ENCODE data around the gene EIF4E.
A peak's percentile ranks its signal among the peaks of the same experiment; 100 is the strongest.
"Not testable (repeated sequence)": the region's sequence is repeated elsewhere in the genome, so short reads cannot be mapped to it uniquely, and the experiment has no call there.

The EIF4E gene

DNA sequence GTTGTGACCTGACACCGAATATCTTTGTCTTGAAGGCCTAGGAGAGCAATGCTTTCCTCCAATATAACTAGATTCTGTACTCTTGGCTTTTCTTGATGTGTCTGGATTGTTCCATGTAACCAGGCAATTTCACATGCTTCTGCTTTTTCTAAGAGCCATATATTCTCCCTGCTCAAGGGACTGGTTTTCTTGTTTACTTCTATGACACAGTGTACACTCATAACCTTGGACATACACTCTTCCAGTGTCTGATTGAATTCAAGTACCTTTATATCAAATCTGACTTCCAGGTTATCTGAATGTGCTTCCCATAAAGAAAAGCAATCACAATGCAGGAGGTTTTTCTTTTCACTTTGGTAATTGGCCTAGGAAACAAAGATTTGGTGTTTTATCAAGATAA, 17.4 kb upstream of the EIF4E start:
- H3K27ac ChIP-seq = no peak overlapping the region
- TF ChIP-seq, protein P1, sequence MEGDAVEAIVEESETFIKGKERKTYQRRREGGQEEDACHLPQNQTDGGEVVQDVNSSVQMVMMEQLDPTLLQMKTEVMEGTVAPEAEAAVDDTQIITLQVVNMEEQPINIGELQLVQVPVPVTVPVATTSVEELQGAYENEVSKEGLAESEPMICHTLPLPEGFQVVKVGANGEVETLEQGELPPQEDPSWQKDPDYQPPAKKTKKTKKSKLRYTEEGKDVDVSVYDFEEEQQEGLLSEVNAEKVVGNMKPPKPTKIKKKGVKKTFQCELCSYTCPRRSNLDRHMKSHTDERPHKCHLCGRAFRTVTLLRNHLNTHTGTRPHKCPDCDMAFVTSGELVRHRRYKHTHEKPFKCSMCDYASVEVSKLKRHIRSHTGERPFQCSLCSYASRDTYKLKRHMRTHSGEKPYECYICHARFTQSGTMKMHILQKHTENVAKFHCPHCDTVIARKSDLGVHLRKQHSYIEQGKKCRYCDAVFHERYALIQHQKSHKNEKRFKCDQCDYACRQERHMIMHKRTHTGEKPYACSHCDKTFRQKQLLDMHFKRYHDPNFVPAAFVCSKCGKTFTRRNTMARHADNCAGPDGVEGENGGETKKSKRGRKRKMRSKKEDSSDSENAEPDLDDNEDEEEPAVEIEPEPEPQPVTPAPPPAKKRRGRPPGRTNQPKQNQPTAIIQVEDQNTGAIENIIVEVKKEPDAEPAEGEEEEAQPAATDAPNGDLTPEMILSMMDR (conservative IDR thresholded peaks at IDR 0.05) = no peak

DNA sequence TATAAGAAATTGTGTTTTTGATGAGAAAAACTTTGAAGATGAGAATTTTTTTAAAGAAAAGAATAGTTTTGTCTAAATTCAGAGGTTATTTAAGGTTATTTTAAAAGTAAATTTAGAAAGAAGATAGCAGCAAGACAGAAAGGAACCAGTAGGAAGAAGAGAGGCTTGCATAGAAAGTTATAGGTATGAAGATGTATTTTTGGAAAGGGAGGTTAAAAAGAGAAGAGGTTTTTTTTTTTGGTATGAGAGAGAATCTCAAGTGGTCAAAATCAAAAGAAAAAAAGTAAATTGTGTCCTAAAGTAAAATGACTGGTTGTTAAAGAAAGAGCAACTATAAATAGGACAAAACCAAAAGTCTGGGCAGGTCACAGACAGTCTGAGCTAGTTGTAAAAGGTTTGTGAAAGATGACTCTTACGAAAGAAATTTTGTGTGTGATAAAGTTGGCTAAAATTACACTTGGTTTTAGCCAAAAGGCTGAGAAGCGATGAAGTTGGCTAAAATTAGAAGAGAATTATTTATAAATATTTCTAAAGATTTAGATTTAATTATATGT, 16.4 kb upstream of the EIF4E start:
- H3K27ac ChIP-seq = no peak overlapping the region
- TF ChIP-seq, protein P1 (conservative IDR thresholded peaks at IDR 0.05) = no peak

DNA sequence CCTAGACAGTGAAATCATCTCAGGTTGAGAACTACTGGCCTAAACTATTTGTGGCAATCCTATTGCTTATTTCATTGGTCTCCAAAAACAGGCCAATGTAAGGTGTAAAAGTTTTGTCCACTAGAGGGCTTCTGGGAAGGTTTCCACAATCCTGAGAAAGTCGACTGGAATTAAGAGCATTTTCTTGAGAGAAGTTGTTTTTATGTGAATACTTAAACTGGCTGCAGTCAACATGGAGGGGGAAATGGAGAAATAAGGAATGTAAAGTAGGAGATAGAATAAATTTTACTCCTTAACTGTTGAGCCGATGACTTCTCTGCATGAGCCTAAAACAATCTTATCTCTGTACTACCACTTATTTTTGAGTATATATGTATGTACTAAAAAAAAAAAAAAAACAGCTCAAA, 11.0 kb upstream of the EIF4E start:
- TF ChIP-seq, protein P1 (conservative IDR thresholded peaks at IDR 0.05) = peak; percentile 83
- no peak overlapping the region for H3K27ac ChIP-seq

DNA sequence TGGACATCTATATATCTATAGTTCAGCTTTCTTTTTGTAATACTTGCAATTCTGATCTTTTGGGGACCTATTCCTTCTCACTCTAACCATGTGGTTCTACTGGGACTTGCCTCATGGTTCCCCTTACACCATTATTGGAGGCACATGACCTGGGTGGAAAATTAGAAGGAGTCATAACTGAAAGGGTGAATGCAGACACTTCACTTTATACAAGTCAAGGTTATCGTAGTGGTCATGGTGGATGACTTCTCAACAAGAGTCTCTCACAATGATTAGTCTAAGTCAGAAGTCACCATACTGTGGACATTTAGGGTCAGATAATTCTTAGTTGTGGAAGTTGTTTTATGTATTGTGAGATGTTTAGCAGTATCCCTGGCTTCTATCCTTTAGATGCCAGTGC, 10.5 kb upstream of the EIF4E start:
- TF ChIP-seq, protein P1 (conservative IDR thresholded peaks at IDR 0.05) = no peak
- H3K27ac ChIP-seq = no peak overlapping the region

DNA sequence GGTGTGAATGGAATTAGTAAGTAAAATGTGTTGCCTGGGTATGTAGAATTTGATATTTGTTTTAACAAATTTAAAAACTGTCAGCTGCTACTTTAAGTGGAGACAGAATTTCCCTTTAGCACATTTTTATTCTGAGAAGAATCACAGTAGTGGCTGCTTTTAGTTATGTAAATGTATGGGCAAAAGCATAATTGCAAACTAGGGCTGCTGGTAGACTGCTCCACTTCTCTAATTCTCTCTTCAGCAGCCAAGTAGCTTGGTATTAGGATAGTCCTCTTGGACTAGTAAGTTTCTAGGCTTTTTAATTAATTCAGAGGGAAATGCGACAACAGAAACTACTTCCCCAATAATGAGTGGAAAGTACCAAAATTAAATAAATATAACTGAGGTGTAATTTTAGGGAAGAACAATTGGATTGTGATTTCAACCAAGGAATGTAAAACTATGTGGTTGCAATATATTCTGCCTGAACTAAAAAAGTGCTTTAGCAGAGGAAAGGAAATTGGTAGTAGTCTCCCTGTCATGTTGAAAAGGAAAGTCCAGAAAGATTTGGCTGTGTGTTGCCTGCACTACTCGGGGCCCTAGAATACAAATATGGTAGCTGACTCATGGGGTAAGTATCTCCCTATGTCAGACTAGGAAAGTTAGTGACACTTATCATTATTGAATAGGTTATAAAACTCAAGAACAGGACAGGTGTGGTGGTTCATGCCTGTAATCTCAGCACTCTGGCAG, 9.2 kb upstream of the EIF4E start:
- TF ChIP-seq, protein P1 (conservative IDR thresholded peaks at IDR 0.05) = no peak
- no peak overlapping the region for H3K27ac ChIP-seq

DNA sequence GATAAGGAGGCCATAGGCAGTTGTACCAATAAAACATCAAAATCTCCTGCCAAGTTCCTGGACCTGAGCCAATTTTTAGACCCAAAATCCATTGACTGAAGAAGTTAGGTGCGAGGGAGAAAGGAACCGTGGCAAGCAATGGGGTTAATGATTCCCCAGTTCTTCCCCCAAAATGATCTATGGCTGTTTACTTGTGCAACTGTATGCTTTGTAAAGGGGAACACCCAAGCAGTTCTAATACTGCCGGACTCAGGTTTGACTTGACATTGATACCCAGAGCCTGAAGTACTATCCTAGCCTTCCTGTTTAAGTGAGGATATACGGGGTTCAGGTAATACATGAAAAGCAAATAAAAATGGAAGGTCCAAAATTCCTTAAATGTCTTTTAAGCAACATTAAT, 6.7 kb upstream of the EIF4E start:
- TF ChIP-seq, protein P1 (conservative IDR thresholded peaks at IDR 0.05) = no peak
- no peak overlapping the region for H3K27ac ChIP-seq

DNA sequence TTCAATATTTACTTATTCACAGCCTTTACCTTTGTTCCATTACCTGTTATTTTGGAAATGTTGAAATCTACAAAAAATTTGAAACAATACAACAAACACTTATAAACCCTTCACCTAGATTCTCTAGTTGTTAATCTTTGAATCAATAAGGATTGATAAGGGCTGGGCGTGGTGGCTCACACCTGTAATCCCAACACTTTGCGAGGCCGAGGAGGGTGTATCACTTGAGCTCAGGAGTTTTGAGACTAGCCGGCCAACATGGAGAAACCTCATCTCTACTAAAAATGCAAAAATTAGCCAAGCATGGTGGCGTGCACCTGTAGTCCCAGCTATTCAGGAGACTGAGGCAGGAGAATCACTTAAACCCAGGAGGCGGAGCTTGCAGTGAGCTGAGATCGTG, 5.9 kb upstream of the EIF4E start:
- not testable (repeated sequence) for H3K27ac ChIP-seq

DNA sequence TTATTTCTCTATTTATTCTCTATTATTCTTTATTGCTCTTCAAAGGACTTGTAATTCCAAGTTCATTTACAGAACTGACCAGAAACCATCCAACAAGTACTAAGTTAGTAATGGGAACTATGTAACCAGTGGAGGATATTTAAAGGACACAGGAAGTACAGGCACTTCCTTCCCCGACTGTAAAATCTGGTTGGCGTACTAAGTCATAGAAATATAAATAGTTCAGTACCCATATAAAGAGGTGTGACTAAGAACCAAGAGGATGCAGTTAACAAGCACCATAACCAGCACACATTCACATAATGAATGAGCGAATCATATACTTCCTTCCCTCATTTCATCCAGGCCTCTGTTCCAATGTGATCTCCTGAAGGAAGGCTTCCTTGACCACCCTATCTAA, 3.6 kb upstream of the EIF4E start:
- TF ChIP-seq, protein P1 (conservative IDR thresholded peaks at IDR 0.05) = no peak
- H3K27ac ChIP-seq = peak overlapping the region; percentile 29
